GM12864 (cell line): ENCODE data around the gene FILIP1L.

Source experiments
- DNase-seq: peaks from one replicate; pipeline ENCODE4 v3.0.0-alpha.2; 2011; ENCODE audit warnings: low read depth
- H3K4me3 ChIP-seq: 2 replicates; pipeline ENCODE4 v1.5.1; 2011; ENCODE audit warnings: mild to moderate bottlenecking, low read depth, low read length, control low read depth
- CTCF ChIP-seq: IDR thresholded peaks from 2 replicates; pipeline ENCODE4 v1.5.1; 2011; ENCODE audit warnings: low read depth, mild to moderate bottlenecking, moderate library complexity, low read length, control low read depth, inconsistent platforms; ENCODE audit errors: missing control alignments

Gene FILIP1L

GRCh38 chr3:99825004-99825640, 289.2 kb downstream of the FILIP1L start:
- no peak overlapping the region for H3K4me3 ChIP-seq
- no peak for DNase-seq
- TF ChIP-seq CTCF, result no peak

DNA sequence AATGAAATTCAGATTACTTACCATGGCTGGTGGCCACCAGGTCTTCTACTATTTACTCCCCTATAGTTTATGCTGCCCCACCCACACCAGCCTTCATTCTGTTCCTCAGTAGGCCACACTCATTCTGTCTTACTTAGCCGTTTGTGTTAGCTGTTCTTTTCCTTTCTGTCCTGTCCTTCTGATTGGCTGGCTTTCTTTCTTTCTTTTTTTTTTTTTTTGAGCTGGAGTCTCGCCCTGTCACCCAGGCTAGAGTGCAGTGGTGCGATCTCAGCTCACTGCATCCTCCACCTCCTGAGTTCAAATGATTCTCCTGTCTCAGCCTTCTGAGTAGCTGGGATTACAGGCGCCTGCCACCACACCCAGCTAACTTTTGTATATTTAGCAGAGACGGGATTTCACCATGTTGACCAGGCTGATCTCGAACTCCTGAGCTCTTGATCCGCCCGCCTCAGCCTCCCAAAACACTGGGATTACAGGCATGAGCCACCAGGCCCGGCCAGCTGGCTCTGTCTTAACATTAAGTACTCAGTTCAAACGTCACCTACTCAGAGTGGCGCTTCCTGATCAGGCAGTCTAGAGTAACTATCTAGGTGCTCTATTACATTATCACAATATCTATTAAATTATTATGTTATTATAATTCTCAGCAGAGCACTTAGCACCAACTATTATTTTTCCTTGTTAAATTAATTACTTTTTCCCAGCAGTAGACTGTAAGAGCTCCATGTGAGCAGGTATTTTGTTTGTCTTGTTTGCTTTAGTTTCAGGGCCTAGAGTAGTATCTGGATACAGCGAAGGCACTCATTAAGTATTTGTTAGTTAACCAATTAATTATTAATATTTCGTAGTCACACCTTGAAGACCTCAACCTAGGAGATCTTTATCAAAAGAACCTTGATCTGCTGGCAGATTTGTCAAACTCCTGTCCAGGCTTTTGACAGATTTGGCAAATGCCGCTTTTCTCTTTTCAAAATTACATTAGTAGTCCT, 290.3 kb downstream of the FILIP1L start:
- H3K4me3 ChIP-seq, result no peak overlapping the region
- DNase-seq, result no peak
- no peak for TF ChIP-seq CTCF

DNA sequence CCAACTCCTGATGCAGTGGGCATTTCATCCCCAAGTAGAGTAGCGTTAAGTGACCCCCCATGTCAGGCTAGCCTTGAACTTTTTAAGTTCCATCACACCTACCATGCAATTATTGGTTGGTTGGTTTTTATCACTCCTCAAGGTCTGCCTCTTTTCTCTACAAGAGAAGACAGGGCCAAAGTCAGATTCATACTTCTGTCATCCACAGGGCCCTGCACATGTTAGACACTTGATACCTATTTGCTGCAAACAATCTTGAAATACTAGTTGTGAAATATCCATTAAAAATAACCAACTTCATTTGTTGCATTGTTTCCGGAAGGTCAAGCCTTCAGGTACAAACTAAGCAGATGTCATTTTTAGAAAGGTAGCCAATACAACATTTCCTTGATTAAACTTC, 295.5 kb downstream of the FILIP1L start:
- peak overlapping the region; percentile 71; the same call in 1 of the 2 replicates for H3K4me3 ChIP-seq
- DNase-seq, result no peak
- TF ChIP-seq CTCF, result no peak

- peak within 1 kb of the TSS; percentile 71 for H3K4me3 ChIP-seq
- peak; percentile 39 for TF ChIP-seq CTCF
- DNase-seq, result peak; percentile 77
Observed at GRCh38 chr3:99817437-99818240, 296.7 kb downstream of the FILIP1L start, which contains the start of gene CMSS1. Gene CMSS1 (plus strand): TSS chr3:99817862.

DNA sequence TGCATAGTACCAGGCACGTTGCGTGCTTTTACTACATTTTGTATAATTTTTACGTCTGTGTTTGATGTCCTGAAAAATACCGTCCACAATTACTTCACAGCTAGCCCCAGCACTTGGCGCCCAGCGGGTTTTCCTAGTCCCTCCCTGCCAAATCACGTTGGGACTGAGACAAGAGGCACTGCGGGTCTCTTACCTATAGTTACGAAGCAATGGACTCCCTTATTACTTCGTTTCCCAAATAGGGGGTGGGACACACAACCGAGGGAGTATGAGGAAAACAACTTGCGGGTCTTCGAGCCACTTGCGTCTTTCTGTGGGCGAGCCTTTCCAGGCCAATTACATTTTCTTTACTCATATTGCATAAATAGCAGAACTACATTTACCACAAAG, 297.3 kb downstream of the FILIP1L start:
- DNase-seq, result no peak
- TF ChIP-seq CTCF, result no peak
- peak overlapping the region; percentile 71 for H3K4me3 ChIP-seq

DNA sequence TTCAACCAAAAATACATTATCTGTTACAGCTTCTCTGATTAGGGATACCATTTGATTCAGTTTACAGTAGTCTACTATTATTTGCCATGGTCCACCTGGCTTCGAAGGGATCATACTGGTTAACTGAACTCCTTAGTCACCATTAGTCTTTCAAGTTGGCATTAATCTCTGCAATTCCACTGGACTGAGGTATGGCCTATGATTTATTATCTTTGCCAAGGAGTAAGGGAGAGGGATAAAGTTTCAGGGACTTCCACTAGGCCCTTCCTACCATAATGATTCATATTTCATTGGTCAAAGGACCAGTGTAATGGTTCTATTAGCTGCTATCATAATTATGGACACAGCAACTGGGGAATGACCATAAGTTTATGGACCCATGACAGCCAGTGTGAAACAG, 303.9 kb downstream of the FILIP1L start:
- no peak for TF ChIP-seq CTCF
- no peak for DNase-seq
- H3K4me3 ChIP-seq, result no peak overlapping the region
